Measurements from ENCODE around the gene RBFOX2.

The RBFOX2 gene

DNA sequence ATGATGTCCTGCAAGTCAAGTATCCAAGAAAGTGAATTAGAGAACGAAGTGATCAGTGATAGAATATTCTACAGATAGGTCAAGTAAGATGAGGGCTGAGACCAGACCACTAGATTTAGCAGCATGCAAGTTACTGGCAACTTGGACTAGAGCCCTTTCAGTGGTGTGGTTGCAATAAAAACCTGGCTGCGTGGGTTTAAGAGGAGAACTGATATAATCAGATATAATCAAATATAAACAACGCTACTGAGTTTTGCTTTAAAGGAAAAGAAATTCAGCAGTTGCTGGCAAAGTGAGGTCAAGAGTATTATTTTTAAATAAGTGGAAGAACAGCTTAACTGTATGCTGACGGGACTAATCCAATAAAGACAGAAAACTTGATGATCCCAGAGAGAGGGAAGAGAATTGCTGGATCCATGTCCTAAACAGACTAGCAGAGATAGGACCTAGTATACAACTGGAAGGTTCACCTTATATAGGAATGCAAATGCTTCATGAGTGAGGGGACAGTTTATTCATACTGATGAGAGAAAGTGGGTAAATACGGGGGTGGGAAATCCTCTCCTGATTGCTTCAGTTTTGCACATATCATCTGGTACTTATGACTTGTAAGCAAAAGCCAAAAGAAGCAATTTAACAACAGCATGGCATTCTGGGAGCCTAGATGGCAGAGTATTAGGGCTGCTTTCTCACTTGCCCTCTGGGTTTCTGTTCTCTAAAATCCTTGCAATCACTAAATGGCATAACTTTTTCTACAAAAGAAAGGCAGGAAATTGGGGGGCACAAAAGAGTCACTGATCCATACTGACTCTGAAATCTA is 146.2 kb downstream of the RBFOX2 start:
- DNase-seq (ENCODE audit: extremely low read depth, low read depth): no peak

DNA sequence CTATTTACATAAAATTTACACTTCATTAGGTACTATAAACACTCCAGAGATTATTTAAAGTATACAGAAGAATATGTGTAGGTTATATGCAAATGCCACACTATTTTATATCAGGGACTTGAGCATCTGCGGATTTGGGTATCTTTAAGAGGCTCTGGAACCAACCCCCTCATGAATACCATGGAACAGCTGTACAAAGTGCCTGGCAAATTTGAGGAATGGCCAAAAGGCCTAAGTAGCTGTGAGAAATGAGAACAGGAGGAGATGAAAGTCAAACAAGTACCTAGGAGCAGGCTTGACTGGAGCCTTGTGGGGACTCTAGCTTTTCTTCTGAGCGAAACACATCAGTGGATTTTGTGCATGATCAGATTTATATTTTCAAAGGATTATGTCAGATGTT is 149.3 kb downstream of the RBFOX2 start:
- no peak for DNase-seq (ENCODE audit: extremely low read depth, low read depth)
- TF ChIP-seq, protein P1, sequence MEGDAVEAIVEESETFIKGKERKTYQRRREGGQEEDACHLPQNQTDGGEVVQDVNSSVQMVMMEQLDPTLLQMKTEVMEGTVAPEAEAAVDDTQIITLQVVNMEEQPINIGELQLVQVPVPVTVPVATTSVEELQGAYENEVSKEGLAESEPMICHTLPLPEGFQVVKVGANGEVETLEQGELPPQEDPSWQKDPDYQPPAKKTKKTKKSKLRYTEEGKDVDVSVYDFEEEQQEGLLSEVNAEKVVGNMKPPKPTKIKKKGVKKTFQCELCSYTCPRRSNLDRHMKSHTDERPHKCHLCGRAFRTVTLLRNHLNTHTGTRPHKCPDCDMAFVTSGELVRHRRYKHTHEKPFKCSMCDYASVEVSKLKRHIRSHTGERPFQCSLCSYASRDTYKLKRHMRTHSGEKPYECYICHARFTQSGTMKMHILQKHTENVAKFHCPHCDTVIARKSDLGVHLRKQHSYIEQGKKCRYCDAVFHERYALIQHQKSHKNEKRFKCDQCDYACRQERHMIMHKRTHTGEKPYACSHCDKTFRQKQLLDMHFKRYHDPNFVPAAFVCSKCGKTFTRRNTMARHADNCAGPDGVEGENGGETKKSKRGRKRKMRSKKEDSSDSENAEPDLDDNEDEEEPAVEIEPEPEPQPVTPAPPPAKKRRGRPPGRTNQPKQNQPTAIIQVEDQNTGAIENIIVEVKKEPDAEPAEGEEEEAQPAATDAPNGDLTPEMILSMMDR (IDR thresholded peaks at IDR 0.05; ENCODE audit: low read depth, low read length): no peak

More for the DNA sequence above, 146.2 kb downstream of the RBFOX2 start:
- TF ChIP-seq, protein P1 (IDR thresholded peaks at IDR 0.05; ENCODE audit: low read depth, low read length): no peak

DNA sequence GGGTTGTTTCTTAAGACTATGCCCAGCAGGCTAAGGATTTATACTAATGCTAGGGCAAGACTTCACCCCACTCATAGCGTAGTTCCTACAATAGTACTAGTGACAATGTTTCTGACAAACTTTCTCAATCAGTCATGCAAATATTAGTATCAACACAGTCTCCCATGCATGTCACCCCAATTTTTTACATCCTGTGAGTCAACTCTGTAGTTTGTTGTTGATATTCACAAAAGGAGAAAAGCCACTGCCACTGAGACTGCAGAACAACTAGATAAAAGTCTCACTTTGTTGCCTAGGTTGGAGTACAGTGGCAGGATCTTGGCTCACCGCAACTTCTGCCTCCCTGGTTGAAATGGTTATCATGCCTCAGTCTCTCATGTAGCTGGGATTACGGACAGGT is 155.2 kb downstream of the RBFOX2 start:
- DNase-seq (ENCODE audit: extremely low read depth, low read depth): no peak
- TF ChIP-seq, protein P1 (IDR thresholded peaks at IDR 0.05; ENCODE audit: low read depth, low read length): no peak

DNA sequence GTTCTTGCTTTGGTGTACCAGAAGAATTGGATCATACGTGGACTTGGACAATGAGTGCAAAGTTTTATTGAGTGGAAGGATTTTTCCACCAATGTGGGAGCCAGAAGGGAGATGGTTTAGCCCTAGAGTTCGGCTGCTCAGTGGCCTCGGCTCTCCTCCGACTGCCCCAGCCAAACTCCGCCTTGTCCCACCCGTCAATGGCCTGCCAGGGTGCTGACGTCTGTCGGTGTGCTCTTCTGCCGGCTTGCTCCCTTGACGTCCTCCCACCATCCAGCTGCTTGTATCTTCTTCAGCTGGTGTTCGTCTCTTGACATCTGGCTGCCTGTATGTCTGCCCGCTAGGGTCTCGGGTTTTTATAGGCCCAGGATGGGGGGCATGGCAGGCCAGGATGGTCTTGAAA is 156.2 kb downstream of the RBFOX2 start:
- no peak for DNase-seq (ENCODE audit: extremely low read depth, low read depth)
- TF ChIP-seq, protein P1 (IDR thresholded peaks at IDR 0.05; ENCODE audit: low read depth, low read length): no peak

DNA sequence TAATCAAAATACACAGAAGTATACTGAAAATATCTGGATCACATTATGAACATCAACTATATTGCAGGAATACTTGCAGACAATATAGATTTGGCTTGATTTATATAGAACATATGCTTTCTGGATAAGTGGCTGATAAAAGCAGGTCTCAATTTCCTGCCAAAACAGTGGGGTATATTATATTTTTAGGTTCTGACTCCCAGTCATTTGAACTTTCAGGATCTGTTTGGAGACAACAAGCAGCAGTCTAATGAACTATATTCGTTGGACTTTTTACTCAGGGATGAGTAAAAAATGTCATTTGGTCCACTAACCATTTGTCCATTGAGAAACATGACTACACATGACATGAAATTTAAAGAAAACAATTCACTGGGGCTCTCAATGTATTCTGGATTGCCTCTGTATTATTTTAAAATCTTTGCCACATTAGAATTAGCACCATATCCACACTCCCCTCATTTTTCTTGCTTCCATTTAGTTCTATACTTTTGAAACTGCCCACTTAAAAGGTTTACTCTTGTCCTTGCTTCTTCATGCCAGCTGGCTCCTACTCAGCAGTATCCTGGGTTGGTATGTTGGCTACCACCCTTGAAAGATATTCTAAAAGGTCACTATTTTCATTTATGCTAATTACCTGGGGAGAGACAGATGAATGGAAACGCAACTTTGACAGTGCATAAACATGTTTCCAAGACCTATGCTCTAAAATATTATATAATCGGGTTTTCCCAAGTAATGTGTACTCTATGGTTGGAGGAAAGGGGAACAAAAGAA is 157.9 kb downstream of the RBFOX2 start:
- DNase-seq (ENCODE audit: extremely low read depth, low read depth): no peak
- TF ChIP-seq, protein P1 (IDR thresholded peaks at IDR 0.05; ENCODE audit: low read depth, low read length): no peak

GRCh38 chr22:35868938-35869337 is 159.7 kb downstream of the RBFOX2 start:
- TF ChIP-seq, protein P1 (IDR thresholded peaks at IDR 0.05; ENCODE audit: low read depth, low read length): no peak
- no peak for DNase-seq (ENCODE audit: extremely low read depth, low read depth)

DNA sequence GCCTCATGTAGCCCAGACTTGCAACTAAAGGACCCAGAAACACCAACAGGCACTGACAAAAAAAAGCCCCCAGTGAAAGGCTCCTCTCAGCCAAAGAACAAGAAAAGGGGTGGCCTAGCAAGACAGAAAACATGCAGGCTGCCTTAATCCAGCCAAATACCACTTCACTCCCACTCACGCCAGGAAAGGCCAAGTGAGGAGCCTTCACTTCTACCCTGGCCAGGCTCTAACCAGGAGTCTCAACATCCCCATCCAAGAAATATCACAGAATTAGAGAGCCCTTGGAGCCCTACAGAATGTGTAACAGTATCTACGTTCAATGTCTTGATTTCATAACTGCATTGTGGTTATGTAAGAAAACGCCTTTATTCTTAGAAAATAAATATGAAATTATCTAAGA is 162.0 kb downstream of the RBFOX2 start:
- TF ChIP-seq, protein P1 (IDR thresholded peaks at IDR 0.05; ENCODE audit: low read depth, low read length): no peak
- no peak for DNase-seq (ENCODE audit: extremely low read depth, low read depth)

All from AG09319 (cell line).